Esophagus muscularis mucosa (tissue), 4 donors: Measurements from ENCODE around the gene HYI. TPM values are rescaled to one million over a fixed set of nuclear protein-coding genes. Genes with fewer than 3 reads are reported as not detected.

Experiments
- DNase-seq: peaks from one replicate; pipeline ENCODE4 v3.0.0-alpha.2; 2017; ENCODE audit errors: extremely low spot score
- H3K27ac ChIP-seq, 4 donors: fragments of 200-600 bp; sonication (generic); replicated peaks in 1 of 4; 1 replicate in 3 of 4; 2 replicates in 1 of 4; pipeline ENCODE4 v1.5.1; 2016 to 2019; ENCODE audit warnings: mild to moderate bottlenecking in 1 of 4
- H3K27me3 ChIP-seq, 4 donors: fragments of 200-600 bp; sonication (generic); one replicate each; pipeline versions ENCODE4 v1.5.1 to v1.6.0; 2016 to 2019
- H3K36me3 ChIP-seq, 4 donors: fragments of 200-600 bp; sonication (generic); one replicate each; pipeline ENCODE4 v1.5.1; 2016 to 2019
- H3K4me1 ChIP-seq, 4 donors: fragments of 200-600 bp; sonication (generic); one replicate each; pipeline ENCODE4 v1.5.1; 2016 to 2019
- H3K4me3 ChIP-seq, 4 donors: fragments of 200-600 bp; sonication (generic); 1 replicate in 2 of 4; 2 replicates in 2 of 4; pipeline ENCODE4 v1.5.1; 2016 to 2019; ENCODE audit warnings: mild to moderate bottlenecking in 4 of 4, moderate library complexity in 1 of 4
- H3K9me3 ChIP-seq, 4 donors: fragments of 200-600 bp; sonication (generic); 1 replicate in 3 of 4; 2 replicates in 1 of 4; pipeline ENCODE4 v1.5.1; 2016 to 2019
- EP300 ChIP-seq: sonication (generic); formaldehyde crosslinking; IDR thresholded peaks from one replicate; pipeline ENCODE4 v1.6.1; 2017; ENCODE audit warnings: antibody characterized with exemption
- POLR2A ChIP-seq: fragments of 450-650 bp; IDR thresholded peaks from one replicate; pipeline ENCODE4 v1.6.1; 2017; ENCODE audit warnings: antibody characterized with exemption, moderate library complexity, mild to moderate bottlenecking, low read depth
- POLR2AphosphoS5 ChIP-seq, 2 donors: sonication (generic); formaldehyde crosslinking; IDR thresholded peaks; one replicate each; pipeline ENCODE4 v1.6.1; 2017; ENCODE audit warnings: antibody characterized with exemption in 2 of 2
- WGBS: methylation state at CpG from one replicate; pipeline ENCODE4 v1.1.5; 2018; 5-methylcytosine and 5-hydroxymethylcytosine counted together
- intact Hi-C: fragments of 100-400 bp; cut with DNase I; formaldehyde crosslinking; loops from one replicate; pipeline ENCODE4 v1.15.1; 2023
- small RNA-seq, 3 donors: library from RNA; depleted of rRNA; stranded (forward); fragments of <200 nt; gene quantifications; one replicate each; pipeline ENCODE3, GENCODE V24; 2016
- total RNA-seq, 4 donors: library from RNA; depleted of rRNA; stranded (reverse); fragments of >200 nt; gene quantifications; one replicate each; pipeline versions ENCODE4 v1.1.0 to v1.2.1, GENCODE V29; 2016
- TF ChIP-seq, protein P1 (sequence below), 3 experiments: fragments of 200-600 bp in 2 of 3; fragments of 450-650 bp in 1 of 3; sonication (generic) in 2 of 3; IDR thresholded peaks; one replicate each; pipeline ENCODE4 v1.5.1; 2017 to 2019; ENCODE audit warnings: antibody characterized with exemption in 3 of 3, mild to moderate bottlenecking in 2 of 3, moderate library complexity in 1 of 3

Gene HYI
- total RNA-seq, 4 donors from 2014 or later = 36.3 to 60.5 (median 50.6) TPM

DNA sequence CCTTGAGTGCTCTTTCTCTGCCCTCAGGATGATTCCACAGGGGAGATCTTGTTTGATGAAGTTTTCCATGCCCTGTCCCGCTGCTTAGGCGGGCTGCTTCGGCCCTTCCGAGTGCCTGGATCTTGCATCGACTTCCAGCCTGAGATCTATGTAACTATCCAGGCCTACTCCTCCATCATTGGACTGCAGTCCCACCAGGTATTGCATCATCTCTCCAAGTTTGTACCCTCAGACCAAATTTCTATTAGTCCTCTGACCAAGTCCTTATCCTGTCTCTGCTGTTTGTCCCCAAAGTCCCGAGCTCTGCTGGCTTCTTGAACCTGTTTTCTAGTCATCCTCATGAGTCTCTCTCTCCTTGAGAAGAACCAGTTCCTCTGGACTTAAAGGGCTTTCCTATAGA, 49.4 kb downstream of the HYI start:
- H3K4me3 ChIP-seq = no peak overlapping the region
- no peaks in the 10 kb centered on the region for H3K27me3 ChIP-seq
- DNase-seq = no peak
- peaks cover 0 to 9% (median 1%) of the 10 kb centered on the region in 4 donors for H3K4me1 ChIP-seq
- H3K9me3 ChIP-seq = no peaks in the 10 kb centered on the region
- TF ChIP-seq POLR2AphosphoS5 (IDR thresholded peaks at IDR 0.05) = no peak
- TF ChIP-seq, protein P1, sequence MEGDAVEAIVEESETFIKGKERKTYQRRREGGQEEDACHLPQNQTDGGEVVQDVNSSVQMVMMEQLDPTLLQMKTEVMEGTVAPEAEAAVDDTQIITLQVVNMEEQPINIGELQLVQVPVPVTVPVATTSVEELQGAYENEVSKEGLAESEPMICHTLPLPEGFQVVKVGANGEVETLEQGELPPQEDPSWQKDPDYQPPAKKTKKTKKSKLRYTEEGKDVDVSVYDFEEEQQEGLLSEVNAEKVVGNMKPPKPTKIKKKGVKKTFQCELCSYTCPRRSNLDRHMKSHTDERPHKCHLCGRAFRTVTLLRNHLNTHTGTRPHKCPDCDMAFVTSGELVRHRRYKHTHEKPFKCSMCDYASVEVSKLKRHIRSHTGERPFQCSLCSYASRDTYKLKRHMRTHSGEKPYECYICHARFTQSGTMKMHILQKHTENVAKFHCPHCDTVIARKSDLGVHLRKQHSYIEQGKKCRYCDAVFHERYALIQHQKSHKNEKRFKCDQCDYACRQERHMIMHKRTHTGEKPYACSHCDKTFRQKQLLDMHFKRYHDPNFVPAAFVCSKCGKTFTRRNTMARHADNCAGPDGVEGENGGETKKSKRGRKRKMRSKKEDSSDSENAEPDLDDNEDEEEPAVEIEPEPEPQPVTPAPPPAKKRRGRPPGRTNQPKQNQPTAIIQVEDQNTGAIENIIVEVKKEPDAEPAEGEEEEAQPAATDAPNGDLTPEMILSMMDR (IDR thresholded peaks at IDR 0.05) = no peak
- TF ChIP-seq POLR2A = no peak
- peaks cover 61 to 70% (median 63%) of the 10 kb centered on the region in 4 donors for H3K36me3 ChIP-seq
- H3K27ac ChIP-seq = no peak overlapping the region
- intact Hi-C loops = no loop called here
- WGBS = 100% methylated on average over 5 of the region's 6 CpGs

DNA sequence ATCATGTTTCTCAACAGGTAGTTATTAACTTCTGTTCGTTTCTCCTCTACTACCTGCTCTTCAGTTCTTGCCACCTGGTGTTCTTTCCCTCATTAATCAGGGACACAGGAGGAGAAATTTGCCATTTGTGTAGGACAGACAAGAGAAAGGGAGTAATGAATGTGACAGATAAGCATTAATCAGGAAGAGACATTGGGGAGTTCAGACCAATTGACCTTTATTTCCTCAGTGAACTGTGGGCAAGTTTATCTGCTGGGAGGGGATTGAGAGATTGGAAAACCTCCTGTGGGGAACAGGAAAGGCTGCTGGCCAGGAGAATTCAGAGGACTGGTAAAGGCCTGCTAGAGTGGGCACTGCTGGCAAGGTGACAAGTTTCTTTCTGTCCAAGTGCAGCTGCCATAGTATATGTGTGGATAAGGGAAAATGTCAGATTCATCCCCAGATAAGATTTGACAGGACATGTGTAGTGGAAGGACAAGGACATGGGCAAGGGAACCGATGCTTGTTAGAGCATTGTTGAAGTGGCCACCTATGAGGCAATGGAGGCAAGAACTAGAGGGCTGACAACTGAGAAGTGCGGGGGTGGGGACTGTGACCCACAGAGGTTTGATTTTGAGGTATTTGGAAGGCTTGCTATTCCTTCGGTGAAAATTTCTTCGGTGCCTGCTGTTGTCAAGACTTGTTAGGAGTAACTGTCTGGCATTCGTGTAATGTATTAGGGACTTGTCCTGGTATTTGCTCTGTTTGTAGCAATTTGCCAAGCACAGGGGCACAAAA, 51.5 kb downstream of the HYI start:
- H3K9me3 ChIP-seq = no peaks in the 10 kb centered on the region
- no peaks in the 10 kb centered on the region for H3K27me3 ChIP-seq
- WGBS = 88% methylated on average over 6 of the region's 6 CpGs
- H3K27ac ChIP-seq = no peak overlapping the region
- no peak overlapping the region for H3K4me3 ChIP-seq
- intact Hi-C loops = no loop called here
- peaks cover 43 to 49% (median 45%) of the 10 kb centered on the region in 4 donors for H3K36me3 ChIP-seq
- H3K4me1 ChIP-seq = peaks cover 0 to 9% (median 1%) of the 10 kb centered on the region in 4 donors
- TF ChIP-seq, protein P1 (IDR thresholded peaks at IDR 0.05) = no peak
- TF ChIP-seq POLR2A = no peak
- TF ChIP-seq POLR2AphosphoS5 (IDR thresholded peaks at IDR 0.05) = no peak
- no peak for TF ChIP-seq EP300
- no peak for DNase-seq

Small RNAs within 50 kb of the gene (small RNA-seq; reads per million reads assigned to genes)
- gene MIR6735 = 0 reads per million in 3 donors

Other genes with a start within 250 kb of the HYI start
- gene TMEM125, start 183.9 kb downstream of the HYI start, total RNA-seq = under 1 TPM in 2 of 4 donors, not detected in 2; 0.26 to 0.40 TPM
- not detected for gene C1orf210, start 168.3 kb downstream of the HYI start, total RNA-seq
- 10 to 100 TPM; 16.2 to 51.1 (median 32.6) TPM for gene TIE1, start 152.9 kb downstream of the HYI start, total RNA-seq
- under 1 TPM in 2 of 4 donors, not detected in 2; 0.13 to 0.63 TPM for gene MPL, start 116.1 kb downstream of the HYI start, total RNA-seq
- 1 to 10 TPM in 1 of 4 donors, under 1 TPM in 1, not detected in 2; 0.42 to 1.7 TPM for gene CDC20, start 95.0 kb downstream of the HYI start, total RNA-seq
- 10 to 100 TPM; 25.7 to 63.2 (median 49.1) TPM for gene ELOVL1, start 85.9 kb downstream of the HYI start, total RNA-seq
- 10 to 100 TPM; 27.6 to 34.1 (median 32.0) TPM for gene MED8, start 64.1 kb downstream of the HYI start, total RNA-seq
- 10 to 100 TPM; 25.2 to 45.9 (median 31.3) TPM for gene SZT2, start 64.0 kb downstream of the HYI start, total RNA-seq
- 10 to 100 TPM; 33.8 to 84.2 (median 53.7) TPM for gene PTPRF, start 77.0 kb upstream of the HYI start, total RNA-seq
- gene KDM4A, start 196.2 kb upstream of the HYI start, total RNA-seq = 10 to 100 TPM; 15.1 to 25.7 (median 22.4) TPM